GM19351 (cell line): ENCODE results near the gene NRTN.
"Not testable (repeated sequence)": the region's sequence is repeated elsewhere in the genome, so short reads cannot be mapped to it uniquely, and the experiment has no call there.

Experiments used
- ATAC-seq: cut with Tn5 transposase; IDR thresholded peaks from one replicate; pipeline ENCODE4 v1.9.1; 2021; ENCODE audit warnings: mild to moderate bottlenecking, moderate library complexity; ENCODE audit not compliant: unreplicated experiment

The NRTN gene

GRCh38 chr19:5864725-5865486 lies 60.0 kb downstream of the NRTN start:
- ATAC-seq: no peak

- ATAC-seq: no peak
Measured at GRCh38 chr19:5865772-5866171, 60.9 kb downstream of the NRTN start.

- no peak for ATAC-seq
Measured at GRCh38 chr19:5867201-5868136, 62.6 kb downstream of the NRTN start.

DNA sequence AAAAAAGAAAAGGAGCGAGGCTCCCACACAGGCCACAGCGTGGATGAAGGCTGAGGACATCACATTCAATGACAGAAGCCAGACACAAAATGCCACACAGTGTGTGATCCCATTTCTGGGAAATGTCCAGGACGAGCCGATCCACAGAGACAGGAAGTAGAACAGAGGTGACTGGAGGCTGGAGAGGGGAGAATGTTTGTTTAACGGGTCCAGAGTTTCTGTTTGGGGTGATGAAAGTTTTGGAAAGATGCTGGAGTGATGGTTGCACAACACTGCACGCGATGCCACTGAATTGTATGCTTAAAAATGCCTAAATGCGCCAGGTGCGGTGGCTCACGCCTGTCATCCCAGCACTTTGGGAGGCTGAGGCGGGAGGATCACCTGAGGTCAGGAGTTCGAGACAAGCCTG lies 66.1 kb downstream of the NRTN start:
- no peak for ATAC-seq

DNA sequence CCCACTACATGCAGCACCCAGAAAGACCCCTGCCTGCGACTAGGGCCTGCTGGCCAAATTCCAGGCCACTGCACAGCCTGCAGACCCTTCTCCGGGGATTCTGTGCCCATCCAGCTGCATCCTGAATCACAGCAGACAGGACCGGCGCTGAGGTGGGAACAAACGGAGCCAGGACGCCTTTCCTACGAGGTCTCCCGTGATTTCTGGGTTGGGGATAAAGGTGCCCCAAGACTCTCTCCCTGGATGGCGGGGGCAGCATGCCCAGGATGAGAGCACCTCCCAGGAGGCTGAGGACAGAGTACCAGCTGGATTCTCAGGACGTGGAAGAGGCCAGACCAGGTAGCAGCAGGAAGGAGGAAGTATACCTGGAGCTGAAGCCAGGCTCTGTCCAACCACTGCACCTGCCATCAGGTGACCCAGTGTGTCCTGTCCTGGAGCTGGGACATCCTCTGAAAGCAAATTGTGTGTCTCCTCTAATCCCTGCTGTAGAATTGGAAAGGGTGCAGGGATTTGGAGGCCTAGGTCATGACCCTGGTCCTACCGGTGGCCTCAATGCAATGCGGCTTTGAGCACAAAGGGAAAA lies 68.8 kb downstream of the NRTN start:
- no peak for ATAC-seq

GRCh38 chr19:5874496-5874895 lies 69.6 kb downstream of the NRTN start:
- ATAC-seq: not testable (repeated sequence)

- no peak for ATAC-seq
Measured at GRCh38 chr19:5877427-5877826, 72.6 kb downstream of the NRTN start.

DNA sequence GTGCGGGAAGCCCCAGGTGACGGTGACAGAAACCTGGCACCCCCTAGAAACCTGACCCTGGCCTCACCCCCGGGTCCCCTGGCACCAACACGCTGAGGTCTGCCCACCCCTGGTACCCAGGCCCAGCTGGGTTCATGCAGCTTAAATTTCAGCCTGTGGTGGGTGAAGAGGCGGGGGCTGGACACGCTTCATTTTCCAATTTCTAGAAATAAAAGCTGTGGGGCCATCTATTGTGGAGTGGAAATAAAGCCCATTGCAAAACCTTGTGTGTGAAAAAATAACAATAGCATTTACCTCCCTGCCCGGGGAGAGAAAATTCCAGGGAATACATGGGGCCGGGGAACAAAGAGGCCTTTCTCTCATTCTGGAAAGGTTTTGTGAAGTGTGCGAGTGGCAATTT lies 73.0 kb downstream of the NRTN start:
- ATAC-seq: no peak
